MCF 10A (cell line): ENCODE measurements around the gene AP4E1. TPM values are rescaled to one million over a fixed set of nuclear protein-coding genes. Genes with fewer than 3 reads are reported as not detected.
"Not testable (repeated sequence)": the region's sequence is repeated elsewhere in the genome, so short reads cannot be mapped to it uniquely, and the experiment has no call there.

Experiments used
- BruUV-seq: library from RNA; stranded (reverse); fragments of 400-500 nt; replicated peaks from 2 replicates; lab custom pipeline; 2021; lab: Mats Ljungman, UMichigan
- CTCF ChIA-PET: fragments of 300-600 bp; sonication (Branson Sonifier 250); formaldehyde crosslinking; extraction: SDS; loops from one replicate; lab custom pipeline; 2021; ENCODE audit warnings: antibody characterized with exemption, inconsistent platforms; lab: Yijun Ruan, JAX
- POLR2A ChIA-PET: fragments of 300-600, 350-650 bp; sonication (Branson Sonifier 250); formaldehyde crosslinking; extraction: SDS; loops from one replicate; lab custom pipeline; 2020; ENCODE audit warnings: antibody characterized with exemption, inconsistent platforms; lab: Yijun Ruan, JAX
- DNase-seq: peaks from one replicate; pipeline ENCODE4 v3.0.0-alpha.2; 2018; ENCODE audit not compliant: unreplicated experiment
- H3K27ac Mint-ChIP-seq: one replicate; pipeline ENCODE4 v1.8.0; 2022; ENCODE audit warnings: mild to moderate bottlenecking, low read depth, mixed read lengths; ENCODE audit not compliant: unreplicated experiment
- H3K27me3 Mint-ChIP-seq: one replicate; pipeline ENCODE4 v1.8.0; 2022; ENCODE audit warnings: mixed read lengths; ENCODE audit not compliant: insufficient read depth, unreplicated experiment
- H3K36me3 Mint-ChIP-seq: one replicate; pipeline ENCODE4 v1.8.0; 2022; ENCODE audit warnings: mild to moderate bottlenecking, moderate library complexity, mixed read lengths; ENCODE audit not compliant: insufficient read depth, unreplicated experiment
- H3K4me1 Mint-ChIP-seq: one replicate; pipeline ENCODE4 v1.8.0; 2022; ENCODE audit warnings: mixed read lengths; ENCODE audit not compliant: insufficient read depth, unreplicated experiment
- H3K4me3 Mint-ChIP-seq: one replicate; pipeline ENCODE4 v1.8.0; 2022; ENCODE audit warnings: mild to moderate bottlenecking, moderate library complexity, mixed read lengths; ENCODE audit not compliant: unreplicated experiment
- H3K9me3 Mint-ChIP-seq: one replicate; pipeline ENCODE4 v1.8.0; 2022; ENCODE audit warnings: mixed read lengths; ENCODE audit not compliant: unreplicated experiment
- CTCF ChIP-seq: fragments of 200-600 bp; IDR thresholded peaks from one replicate; pipeline ENCODE4 v1.8.0; 2022; ENCODE audit warnings: antibody characterized with exemption, mild to moderate bottlenecking; ENCODE audit not compliant: unreplicated experiment
- intact Hi-C: fragments of 100-400 bp; cut with micrococcal nuclease; formaldehyde crosslinking; loops from 2 replicates; pipeline ENCODE4 v1.14.1; 2022
- total RNA-seq: library from RNA; stranded (reverse); gene quantifications from 2 replicates; pipeline ENCODE4 v1.2.3, GENCODE V29; 2022

Gene AP4E1
- total RNA-seq, 1 experiment from 2014 or later = 28.2 TPM

DNA sequence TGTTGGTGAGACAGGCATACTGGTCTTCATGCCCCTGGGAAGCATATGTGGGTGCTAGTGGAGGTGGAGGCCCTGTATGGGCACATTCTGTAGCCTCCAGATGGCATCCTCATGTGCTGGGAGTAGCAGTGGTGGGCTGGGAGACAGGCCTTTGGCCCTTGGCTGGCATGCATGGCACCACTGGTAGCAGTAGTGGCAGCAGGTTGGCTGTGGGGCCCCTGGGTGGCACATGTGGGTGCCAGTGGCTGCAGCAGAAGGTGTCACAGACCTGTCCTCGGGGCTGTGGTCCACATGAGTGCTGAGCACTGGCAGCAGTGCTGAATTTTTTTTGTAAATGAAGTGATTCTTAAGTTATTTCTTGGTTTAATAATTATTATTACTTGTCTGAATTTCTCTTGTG, 115.0 kb downstream of the AP4E1 start:
- no peak overlapping the region for H3K4me3 Mint-ChIP-seq
- H3K36me3 Mint-ChIP-seq = peaks cover 6% of the 10 kb centered on the region
- POLR2A ChIA-PET = interaction anchor here (1.7 to 2.5 kb wide), 2 partner anchors 19 to 27 kb away, joined by 3 to 31 read pairs; no protein-coding TSS in a partner anchor
- DNase-seq = no peak
- peaks cover 12% of the 10 kb centered on the region for H3K4me1 Mint-ChIP-seq
- no peaks in the 10 kb centered on the region for H3K27me3 Mint-ChIP-seq
- peaks cover 14% of the 10 kb centered on the region for H3K9me3 Mint-ChIP-seq
- no peak for TF ChIP-seq CTCF
- no TSS peak for BruUV-seq
- CTCF ChIA-PET = interaction anchor here (0.5 kb wide), 1 partner anchor 140 kb away, joined by 3 read pairs; no protein-coding TSS in a partner anchor
- peak overlapping the region; percentile 87 for H3K27ac Mint-ChIP-seq
- intact Hi-C loops = no loop called here

- TSS peak; percentile 84 for BruUV-seq
- Mint-ChIP-seq H3K4me1 (peaks cover 12% of the 10 kb centered on the region), H3K36me3 (peaks cover 6% of the 10 kb centered on the region), H3K4me3 (peak overlapping the region; percentile 59), H3K27ac (peak overlapping the region; percentile 87), H3K9me3 (peaks cover 3% of the 10 kb centered on the region), H3K27me3 (no peaks in the 10 kb centered on the region)
- DNase-seq = peak; percentile 89
- CTCF ChIA-PET = interaction anchor here (0.6 to 1.5 kb wide), 5 partner anchors 29 to 167 kb away, joined by 3 to 4 read pairs (median 3); no protein-coding TSS in a partner anchor
- TF ChIP-seq CTCF = no peak
- intact Hi-C loops = no loop called here
- POLR2A ChIA-PET = interaction anchor here (0.6 to 2.5 kb wide), 16 partner anchors 13 to 203 kb away, joined by 3 to 31 read pairs (median 4); partner anchors contain the start of gene TNFAIP8L3
Measured at GRCh38 chr15:51024735-51025453, 116.4 kb downstream of the AP4E1 start.

- H3K4me1 Mint-ChIP-seq = peaks cover 16% of the 10 kb centered on the region
- no peaks in the 10 kb centered on the region for H3K27me3 Mint-ChIP-seq
- H3K9me3 Mint-ChIP-seq = no peaks in the 10 kb centered on the region
- intact Hi-C loops = no loop called here
- TF ChIP-seq CTCF = no peak
- BruUV-seq = no TSS peak
- peaks cover 6% of the 10 kb centered on the region for H3K36me3 Mint-ChIP-seq
- ChIA-PET POLR2A (interaction anchor here (0.6 to 2.5 kb wide), 12 partner anchors 20 to 202 kb away, joined by 3 to 31 read pairs (median 4); partner anchors contain the start of gene TNFAIP8L3), CTCF (interaction anchor here (0.5 to 1.5 kb wide), 6 partner anchors 28 to 167 kb away, joined by 3 to 4 read pairs (median 3); no protein-coding TSS in a partner anchor)
- peak overlapping the region; percentile 35 for H3K4me3 Mint-ChIP-seq
- DNase-seq = peak; percentile 26
- peak overlapping the region; percentile 87 for H3K27ac Mint-ChIP-seq
Measured at GRCh38 chr15:51025454-51025846, 117.0 kb downstream of the AP4E1 start.

GRCh38 chr15:51030649-51031316, 122.3 kb downstream of the AP4E1 start:
- BruUV-seq = no TSS peak
- CTCF ChIA-PET = interaction anchor here (0.5 to 1.3 kb wide), 2 partner anchors 67 to 161 kb away, joined by 3 read pairs; no protein-coding TSS in a partner anchor

GRCh38 chr15:51037474-51037873, 129.0 kb downstream of the AP4E1 start:
- H3K27me3 Mint-ChIP-seq, DNase-seq, H3K9me3 Mint-ChIP-seq, H3K36me3 Mint-ChIP-seq, BruUV-seq, H3K27ac Mint-ChIP-seq, H3K4me3 Mint-ChIP-seq, POLR2A ChIA-PET, intact Hi-C loops, CTCF ChIA-PET: not testable (repeated sequence)
- H3K4me1 Mint-ChIP-seq = peaks cover 10% of the 10 kb centered on the region

More at GRCh38 chr15:51030649-51031316, 122.3 kb downstream of the AP4E1 start:
- intact Hi-C loops = no loop called here
- no peak overlapping the region for H3K4me3 Mint-ChIP-seq
- POLR2A ChIA-PET = interaction anchor here (0.8 to 1.4 kb wide), 7 partner anchors 8 to 607 kb away, joined by 3 to 4 read pairs (median 3); no protein-coding TSS in a partner anchor
- peak overlapping the region; percentile 93 for H3K27ac Mint-ChIP-seq
- H3K9me3 Mint-ChIP-seq = no peaks in the 10 kb centered on the region
- DNase-seq = peak; percentile 84
- TF ChIP-seq CTCF = no peak
- no peaks in the 10 kb centered on the region for H3K36me3 Mint-ChIP-seq
- no peaks in the 10 kb centered on the region for H3K27me3 Mint-ChIP-seq
- peaks cover 22% of the 10 kb centered on the region for H3K4me1 Mint-ChIP-seq
